ENCODE results near the gene ADM.

Gene ADM

DNA sequence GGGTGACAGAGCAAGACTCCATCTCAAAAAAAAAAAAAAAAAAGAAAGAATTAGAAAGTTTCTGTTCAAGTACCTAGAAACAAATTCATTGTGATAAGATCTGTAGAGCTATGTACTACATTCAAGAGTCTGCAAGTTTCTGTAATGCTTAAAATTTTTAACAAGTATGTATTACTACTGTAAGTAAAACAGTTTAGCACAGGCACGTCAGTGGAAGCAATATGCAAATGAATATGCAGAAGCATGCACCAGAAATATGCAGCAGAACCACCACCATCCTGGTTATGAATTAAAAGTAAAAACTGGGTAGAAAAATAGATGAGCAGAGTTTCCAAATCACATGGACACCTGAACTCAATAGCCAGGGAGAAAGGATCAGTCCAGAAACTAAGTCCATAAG lies 30.1 kb upstream of the ADM start:
- H3K4me1 Mint-ChIP-seq = peaks cover 7% of the 10 kb centered on the region
- DNase-seq = no peak
- no peaks in the 10 kb centered on the region for H3K9me3 Mint-ChIP-seq
- TF ChIP-seq, protein P1, sequence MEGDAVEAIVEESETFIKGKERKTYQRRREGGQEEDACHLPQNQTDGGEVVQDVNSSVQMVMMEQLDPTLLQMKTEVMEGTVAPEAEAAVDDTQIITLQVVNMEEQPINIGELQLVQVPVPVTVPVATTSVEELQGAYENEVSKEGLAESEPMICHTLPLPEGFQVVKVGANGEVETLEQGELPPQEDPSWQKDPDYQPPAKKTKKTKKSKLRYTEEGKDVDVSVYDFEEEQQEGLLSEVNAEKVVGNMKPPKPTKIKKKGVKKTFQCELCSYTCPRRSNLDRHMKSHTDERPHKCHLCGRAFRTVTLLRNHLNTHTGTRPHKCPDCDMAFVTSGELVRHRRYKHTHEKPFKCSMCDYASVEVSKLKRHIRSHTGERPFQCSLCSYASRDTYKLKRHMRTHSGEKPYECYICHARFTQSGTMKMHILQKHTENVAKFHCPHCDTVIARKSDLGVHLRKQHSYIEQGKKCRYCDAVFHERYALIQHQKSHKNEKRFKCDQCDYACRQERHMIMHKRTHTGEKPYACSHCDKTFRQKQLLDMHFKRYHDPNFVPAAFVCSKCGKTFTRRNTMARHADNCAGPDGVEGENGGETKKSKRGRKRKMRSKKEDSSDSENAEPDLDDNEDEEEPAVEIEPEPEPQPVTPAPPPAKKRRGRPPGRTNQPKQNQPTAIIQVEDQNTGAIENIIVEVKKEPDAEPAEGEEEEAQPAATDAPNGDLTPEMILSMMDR (IDR thresholded peaks at IDR 0.05) = no peak
- no peaks in the 10 kb centered on the region for H3K36me3 Mint-ChIP-seq (ENCODE audit: low read depth)
- H3K4me3 Mint-ChIP-seq = no peak overlapping the region
- H3K27me3 Mint-ChIP-seq (ENCODE audit: low read depth, poor library complexity) = peaks cover 2% of the 10 kb centered on the region
- no peak overlapping the region for H3K27ac Mint-ChIP-seq

DNA sequence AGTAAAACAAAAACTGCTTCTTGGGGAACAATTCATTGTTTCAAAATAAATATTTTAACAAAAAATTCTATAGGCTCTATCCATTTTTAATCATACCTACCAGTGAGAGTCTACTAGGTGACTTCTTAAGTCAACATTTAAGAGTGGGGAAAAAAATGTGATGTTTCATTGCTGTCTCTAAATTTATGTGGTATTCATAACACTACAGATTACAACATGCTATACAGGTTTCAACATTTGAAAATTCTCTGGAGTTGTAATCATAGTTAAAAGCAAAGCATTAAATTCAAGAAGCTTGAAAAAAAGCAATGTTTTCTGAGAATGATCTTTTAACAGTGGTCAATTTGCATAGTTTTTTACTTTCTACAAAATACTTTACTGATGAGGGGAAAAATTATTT lies 29.2 kb upstream of the ADM start:
- no peaks in the 10 kb centered on the region for H3K9me3 Mint-ChIP-seq
- H3K4me1 Mint-ChIP-seq = peaks cover 7% of the 10 kb centered on the region
- peaks cover 7% of the 10 kb centered on the region for H3K36me3 Mint-ChIP-seq (ENCODE audit: low read depth)
- TF ChIP-seq, protein P1 (IDR thresholded peaks at IDR 0.05) = no peak
- H3K27ac Mint-ChIP-seq = no peak overlapping the region
- no peaks in the 10 kb centered on the region for H3K27me3 Mint-ChIP-seq (ENCODE audit: low read depth, poor library complexity)
- DNase-seq = no peak
- no peak overlapping the region for H3K4me3 Mint-ChIP-seq

DNA sequence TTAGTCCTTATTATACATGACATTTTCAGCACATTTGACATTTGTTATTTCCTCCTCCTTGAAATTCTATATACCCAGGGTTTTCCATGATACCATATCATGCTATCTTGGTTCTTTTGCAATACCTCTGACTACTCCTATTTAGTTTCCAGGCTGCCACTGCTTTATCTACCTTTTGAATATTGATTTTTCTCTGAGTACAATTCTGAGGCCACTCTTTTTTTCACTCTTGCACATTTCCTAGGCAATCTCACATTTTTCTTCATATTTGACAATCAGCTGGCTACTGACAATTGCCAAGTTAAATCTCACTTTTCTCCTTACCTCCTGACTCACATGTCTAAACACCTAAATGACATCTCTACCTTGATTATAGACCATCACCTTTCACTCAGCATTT lies 22.8 kb upstream of the ADM start:
- Mint-ChIP-seq H3K27ac (no peak overlapping the region), H3K27me3 (ENCODE audit: low read depth, poor library complexity) (no peaks in the 10 kb centered on the region), H3K4me3 (no peak overlapping the region), H3K4me1 (peaks cover 16% of the 10 kb centered on the region), H3K9me3 (no peaks in the 10 kb centered on the region), H3K36me3 (ENCODE audit: low read depth) (peaks cover 7% of the 10 kb centered on the region)
- DNase-seq = no peak
- TF ChIP-seq, protein P1 (IDR thresholded peaks at IDR 0.05) = no peak

DNA sequence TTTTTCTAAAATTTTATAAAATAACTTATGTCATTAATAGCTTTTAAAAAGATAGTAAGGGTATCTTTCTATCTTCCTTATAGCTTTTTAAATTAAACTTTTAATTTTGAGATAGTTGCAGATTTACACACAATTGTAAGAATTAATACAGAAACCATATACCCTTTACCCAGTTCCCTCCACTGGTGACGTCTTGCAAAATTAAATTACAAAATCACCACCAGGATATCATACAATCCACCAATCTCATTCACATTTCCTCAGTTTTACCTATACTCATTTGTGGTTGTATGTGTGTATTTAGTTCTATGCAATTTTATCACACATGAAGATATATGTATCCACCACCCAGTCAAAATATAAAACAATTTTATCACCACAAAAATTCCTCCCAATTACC lies 20.9 kb upstream of the ADM start:
- no peaks in the 10 kb centered on the region for H3K27me3 Mint-ChIP-seq (ENCODE audit: low read depth, poor library complexity)
- no peaks in the 10 kb centered on the region for H3K9me3 Mint-ChIP-seq
- H3K36me3 Mint-ChIP-seq (ENCODE audit: low read depth) = peaks cover 7% of the 10 kb centered on the region
- H3K4me1 Mint-ChIP-seq = peaks cover 9% of the 10 kb centered on the region
- TF ChIP-seq, protein P1 (IDR thresholded peaks at IDR 0.05) = no peak
- H3K27ac Mint-ChIP-seq = no peak overlapping the region
- no peak for DNase-seq
- H3K4me3 Mint-ChIP-seq = no peak overlapping the region

DNA sequence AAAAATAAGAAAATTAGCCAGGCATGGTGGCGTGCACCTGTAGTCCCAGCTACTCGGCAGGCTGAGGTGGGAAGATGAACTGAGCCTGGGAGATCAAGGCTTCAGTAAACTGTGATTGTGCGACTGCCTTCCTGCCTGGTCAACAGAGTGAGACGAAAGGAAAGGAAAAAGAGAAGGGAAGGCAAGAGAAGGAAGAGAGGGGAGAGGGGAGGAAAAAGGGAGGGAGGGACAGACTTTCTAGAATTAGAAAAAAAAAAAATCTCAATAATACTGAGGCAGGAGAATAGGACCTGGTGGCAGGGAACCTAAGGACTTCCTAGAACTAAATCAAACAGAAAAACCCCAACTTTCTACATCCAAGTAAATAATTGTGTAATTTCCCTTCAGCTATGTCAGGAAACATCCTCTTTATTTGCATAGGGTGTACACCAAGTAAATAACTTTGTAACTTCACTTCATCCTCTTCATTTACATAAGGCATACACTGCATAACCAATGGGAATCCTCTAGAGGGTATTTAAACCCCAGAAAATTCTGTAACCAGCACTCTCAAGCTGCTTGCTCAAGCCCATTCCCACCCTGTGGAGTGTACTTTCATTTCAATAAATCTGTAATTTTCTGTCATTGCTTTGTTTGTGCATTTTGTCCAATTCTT lies 19.6 kb upstream of the ADM start:
- DNase-seq = no peak
- H3K4me3 Mint-ChIP-seq = no peak overlapping the region
- no peaks in the 10 kb centered on the region for H3K9me3 Mint-ChIP-seq
- H3K4me1 Mint-ChIP-seq = peaks cover 15% of the 10 kb centered on the region
- H3K27me3 Mint-ChIP-seq (ENCODE audit: low read depth, poor library complexity) = no peaks in the 10 kb centered on the region
- TF ChIP-seq, protein P1 (IDR thresholded peaks at IDR 0.05) = no peak
- peaks cover 8% of the 10 kb centered on the region for H3K36me3 Mint-ChIP-seq (ENCODE audit: low read depth)
- no peak overlapping the region for H3K27ac Mint-ChIP-seq

DNA sequence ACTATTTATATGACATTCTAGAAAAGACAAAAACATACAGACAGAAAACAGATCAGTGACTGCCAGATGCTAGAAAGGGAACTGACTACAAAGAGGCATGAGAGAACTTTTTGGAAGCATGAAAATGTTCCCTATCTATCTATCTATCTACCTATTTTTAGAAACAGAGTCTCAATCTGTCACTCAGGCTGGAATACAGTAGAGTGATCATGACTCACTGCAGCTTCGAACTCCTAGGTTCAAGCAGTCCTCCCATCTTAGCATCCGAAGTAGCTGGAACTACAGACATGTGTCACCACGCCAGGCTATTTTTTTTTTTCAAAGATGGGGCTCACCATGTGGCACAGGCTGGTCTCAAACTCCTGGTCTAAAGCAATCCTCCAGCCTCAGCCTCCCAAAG lies 17.7 kb upstream of the ADM start:
- no peak for DNase-seq
- H3K4me1 Mint-ChIP-seq = peaks cover 26% of the 10 kb centered on the region
- no peaks in the 10 kb centered on the region for H3K9me3 Mint-ChIP-seq
- no peak overlapping the region for H3K27ac Mint-ChIP-seq
- TF ChIP-seq, protein P1 (IDR thresholded peaks at IDR 0.05) = no peak
- no peaks in the 10 kb centered on the region for H3K27me3 Mint-ChIP-seq (ENCODE audit: low read depth, poor library complexity)
- no peak overlapping the region for H3K4me3 Mint-ChIP-seq
- H3K36me3 Mint-ChIP-seq (ENCODE audit: low read depth) = peaks cover 20% of the 10 kb centered on the region

Data from nephron progenitor cell (in vitro differentiated cells).